HG03520 (cell line): ENCODE measurements around the gene TSHZ1.
"Not testable (repeated sequence)": the region's sequence is repeated elsewhere in the genome, so short reads cannot be mapped to it uniquely, and the experiment has no call there.

Experiments used
- ATAC-seq: cut with Tn5 transposase; IDR thresholded peaks from one replicate; pipeline ENCODE4 v1.9.1; 2021; ENCODE audit warnings: mild to moderate bottlenecking, moderate library complexity; ENCODE audit not compliant: unreplicated experiment

The TSHZ1 gene

DNA sequence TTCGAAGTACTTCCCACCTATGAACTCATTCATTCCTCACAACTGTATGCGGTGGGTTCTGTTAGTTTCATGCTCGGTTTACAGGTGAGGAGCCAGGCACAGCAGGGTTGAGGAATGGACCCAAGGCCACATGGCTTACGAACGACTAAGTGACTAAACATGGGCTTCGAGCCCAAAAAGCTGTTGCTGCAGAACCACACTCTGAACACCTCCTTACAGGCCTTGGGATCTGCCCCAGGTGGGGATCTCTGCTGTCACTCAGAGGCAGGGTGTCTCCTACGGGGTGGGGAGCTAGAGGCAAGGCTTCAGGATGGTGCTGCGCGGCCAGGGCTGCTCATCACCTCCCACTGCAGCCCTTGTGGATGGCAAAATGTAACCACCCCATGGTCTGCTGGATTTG is 80.9 kb downstream of the TSHZ1 start:
- ATAC-seq: no peak

DNA sequence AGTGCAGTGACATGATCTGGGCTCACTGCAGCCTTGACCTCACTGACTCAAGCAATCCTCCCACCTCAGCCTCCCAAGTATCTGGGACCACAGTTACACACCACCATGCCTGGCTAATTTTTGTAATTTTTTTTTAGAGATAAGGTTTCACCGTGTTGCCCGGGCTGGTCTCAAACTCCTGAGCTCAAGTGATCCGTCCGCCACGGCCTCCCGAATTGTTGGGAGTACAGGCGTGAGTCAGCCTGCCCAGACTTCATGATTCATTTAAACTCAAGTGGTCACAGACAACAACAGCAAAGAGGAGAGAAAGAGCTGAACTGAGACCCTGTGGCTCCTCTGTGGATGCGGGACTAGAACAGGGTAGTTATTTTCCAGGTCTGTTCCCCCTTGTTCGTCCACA is 83.0 kb downstream of the TSHZ1 start:
- no peak for ATAC-seq

DNA sequence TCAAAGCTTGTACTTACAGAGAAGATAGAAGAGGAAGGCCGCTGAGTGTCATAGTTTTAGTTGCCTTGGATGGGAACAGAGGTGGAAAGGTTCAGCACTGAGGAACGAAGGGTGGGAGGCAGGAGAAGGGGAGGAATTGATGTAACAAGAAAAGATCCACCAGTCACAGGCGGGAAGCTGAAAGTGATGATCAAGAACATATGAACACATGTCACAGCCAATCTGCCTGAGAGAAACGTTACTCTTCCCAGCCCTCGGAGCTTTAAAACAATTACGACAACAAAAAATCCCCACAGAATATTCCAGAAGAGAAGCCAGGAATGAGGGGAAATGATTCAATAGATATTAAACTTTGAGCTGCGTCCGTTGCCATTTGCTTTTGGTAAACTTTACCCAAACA is 87.1 kb downstream of the TSHZ1 start:
- no peak for ATAC-seq

DNA sequence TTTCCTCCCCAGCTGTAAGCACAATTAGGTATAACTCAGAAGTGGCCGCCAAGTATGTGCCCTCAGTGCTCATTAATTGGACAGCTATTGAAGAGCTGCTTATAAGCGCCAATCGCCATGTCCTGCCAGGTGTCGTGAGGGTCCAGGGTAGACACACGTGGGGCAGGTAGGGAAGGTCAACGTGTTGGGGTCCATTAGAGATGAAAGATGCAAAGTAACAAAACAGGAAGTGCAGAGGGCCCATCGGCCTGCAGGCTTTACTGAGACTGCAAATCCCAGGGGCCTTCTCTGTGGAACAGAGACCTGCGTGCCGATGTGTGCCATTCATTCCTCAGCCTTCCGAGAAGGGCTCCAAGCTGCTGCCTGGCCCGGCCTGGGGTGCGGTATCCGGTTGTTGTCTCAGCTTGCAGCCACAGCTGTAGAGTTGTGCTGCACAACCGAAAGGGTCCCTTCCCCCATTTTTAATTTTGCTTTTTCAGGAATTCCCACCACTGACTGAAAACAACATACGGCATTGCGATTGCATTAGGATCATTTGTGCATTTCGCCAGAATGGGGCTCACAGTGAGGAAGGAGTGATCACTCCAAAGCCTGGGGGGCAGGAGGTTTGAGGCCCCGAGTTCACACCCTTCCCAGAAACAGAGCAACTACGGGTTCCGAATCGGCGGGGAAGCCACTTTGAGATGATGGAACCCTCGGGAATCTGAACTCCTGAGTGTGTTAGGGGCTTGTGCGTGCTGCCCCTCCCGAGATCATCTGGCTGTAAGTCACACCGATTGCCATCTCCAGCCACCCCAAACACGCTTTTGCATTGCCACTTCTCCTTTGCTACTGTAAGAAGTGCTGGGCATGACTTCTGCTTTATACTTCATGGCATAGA is 94.3 kb downstream of the TSHZ1 start:
- ATAC-seq: no peak

DNA sequence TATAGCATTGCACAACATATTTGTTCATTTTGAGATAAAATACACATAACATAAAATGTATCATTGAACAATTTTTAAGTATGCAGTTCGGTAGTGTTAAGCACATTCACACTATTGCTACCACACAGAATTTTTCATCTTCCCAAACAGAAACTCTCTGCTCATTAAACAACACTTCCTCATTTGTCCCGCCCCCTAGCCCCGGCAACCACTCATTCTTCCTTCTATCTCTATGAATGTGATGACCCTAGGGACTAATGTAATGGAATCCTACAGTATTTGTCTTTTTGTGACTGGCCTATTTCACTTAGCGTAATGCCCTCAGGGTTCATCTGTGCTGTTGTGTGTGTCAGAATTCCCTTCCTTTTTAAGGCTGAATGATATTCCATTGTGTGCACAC is 95.4 kb downstream of the TSHZ1 start:
- no peak for ATAC-seq

DNA sequence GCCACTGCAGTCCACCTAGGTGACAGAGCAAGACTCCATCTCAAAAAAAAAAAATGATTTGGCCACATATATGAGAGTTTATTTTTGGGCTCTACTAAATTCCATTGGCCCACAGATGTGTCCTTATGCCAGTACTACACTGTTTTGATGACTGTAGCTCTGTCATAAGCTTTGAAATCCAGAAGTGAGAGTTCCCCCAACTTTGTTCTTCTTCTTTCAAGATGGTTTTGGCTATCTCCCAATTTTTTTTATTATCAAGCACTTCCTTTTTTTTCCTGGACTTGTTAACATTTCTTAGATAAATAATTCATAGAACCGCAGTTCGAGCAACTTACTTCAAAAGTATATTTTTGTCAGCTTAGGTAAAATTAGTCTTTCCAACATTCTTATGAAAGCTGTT is 96.9 kb downstream of the TSHZ1 start:
- no peak for ATAC-seq

DNA sequence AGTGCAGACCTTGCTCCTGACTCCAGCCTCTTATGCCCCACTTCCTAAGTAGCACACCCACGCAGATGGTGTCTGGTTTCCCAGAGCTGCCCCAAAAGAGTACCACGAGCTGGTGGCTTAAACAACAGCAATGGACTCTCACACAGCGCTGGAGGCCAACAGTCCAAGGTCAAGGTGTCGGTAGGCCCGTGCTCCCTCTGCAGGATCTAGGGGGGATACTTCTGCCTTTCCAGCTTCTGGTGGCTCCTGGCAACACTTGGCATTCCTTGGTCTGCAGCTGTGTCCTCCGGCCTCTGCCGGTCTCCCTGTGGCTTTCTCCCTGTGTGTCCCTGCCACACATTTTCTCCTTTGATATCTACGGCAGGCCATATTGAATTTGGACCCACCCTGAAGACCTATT is 99.0 kb downstream of the TSHZ1 start:
- ATAC-seq: no peak

DNA sequence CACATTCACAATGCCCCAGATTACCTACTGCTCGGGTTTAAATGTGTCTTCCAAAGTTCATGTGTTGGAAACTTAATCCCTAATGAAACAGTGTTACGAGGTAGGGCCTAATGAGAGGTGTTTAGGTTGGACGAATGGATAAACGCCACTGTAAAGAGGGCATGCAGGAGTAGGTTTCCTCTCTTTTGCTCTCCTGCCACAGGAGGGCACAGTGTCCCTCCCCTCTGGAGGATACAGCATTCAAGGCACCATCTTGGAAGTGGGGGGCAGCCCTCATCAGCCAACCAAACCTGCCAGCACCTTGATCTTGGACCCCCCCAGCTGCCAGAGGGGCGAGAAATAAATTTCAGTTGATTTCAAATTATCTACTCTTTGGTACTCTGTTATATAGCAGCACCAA is 103.5 kb downstream of the TSHZ1 start:
- ATAC-seq: no peak

DNA sequence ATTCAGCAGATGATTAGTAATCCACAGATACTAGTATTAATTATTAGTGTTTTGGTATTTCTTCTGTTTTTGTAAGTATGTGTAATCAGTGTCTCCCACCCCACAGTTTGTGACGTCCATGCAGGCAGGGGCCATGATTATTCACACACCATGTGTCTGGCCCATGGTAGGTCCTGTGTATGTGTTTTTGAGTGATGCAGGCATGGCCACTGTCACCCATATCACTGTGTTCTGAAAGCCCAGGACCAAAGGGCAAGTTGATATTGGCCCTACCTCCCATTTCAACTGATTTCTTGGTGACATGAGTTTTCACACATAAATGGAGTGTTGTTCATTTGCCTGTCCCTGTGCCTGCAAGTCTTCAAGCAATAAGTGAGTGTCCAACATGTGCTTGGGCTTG is 104.0 kb downstream of the TSHZ1 start:
- no peak for ATAC-seq

DNA sequence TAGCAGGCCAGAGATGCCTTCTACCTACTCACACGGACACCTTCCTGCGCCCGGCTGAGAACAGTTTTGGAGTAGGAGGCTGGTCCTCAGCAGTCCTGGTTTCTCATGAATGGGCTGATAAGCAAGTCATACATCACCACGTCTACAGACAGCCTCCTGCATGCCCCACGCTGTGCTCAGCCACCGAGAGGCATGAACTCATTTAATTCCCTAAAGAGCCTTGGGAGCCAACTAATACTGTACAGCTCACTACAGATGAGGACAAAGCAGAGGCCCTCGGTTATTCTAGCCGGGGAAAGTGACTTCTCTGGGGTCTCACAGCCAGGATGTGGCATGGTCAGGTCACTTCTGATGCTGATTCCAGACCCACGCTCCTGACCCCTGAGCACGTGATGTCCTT is 105.6 kb downstream of the TSHZ1 start:
- no peak for ATAC-seq

DNA sequence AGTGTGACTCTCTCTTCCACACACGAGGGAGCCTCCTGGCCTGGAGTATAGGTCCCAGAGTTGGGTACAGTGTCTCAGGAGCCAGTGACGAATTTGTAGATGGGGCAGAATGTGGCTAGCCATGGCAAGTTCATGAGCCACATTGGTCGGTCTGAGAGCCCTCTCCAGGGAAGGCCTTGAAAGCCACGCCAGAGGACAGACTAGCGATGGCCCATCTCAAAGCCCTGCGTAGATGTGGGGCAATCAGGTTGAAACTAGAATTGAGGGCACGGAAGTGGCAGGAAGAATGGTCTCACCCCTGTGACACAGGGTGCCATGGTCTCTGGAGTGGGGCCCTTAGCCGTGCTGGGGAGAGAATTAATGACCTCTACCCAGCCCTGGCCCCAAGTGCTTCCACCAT is 106.2 kb downstream of the TSHZ1 start:
- no peak for ATAC-seq

DNA sequence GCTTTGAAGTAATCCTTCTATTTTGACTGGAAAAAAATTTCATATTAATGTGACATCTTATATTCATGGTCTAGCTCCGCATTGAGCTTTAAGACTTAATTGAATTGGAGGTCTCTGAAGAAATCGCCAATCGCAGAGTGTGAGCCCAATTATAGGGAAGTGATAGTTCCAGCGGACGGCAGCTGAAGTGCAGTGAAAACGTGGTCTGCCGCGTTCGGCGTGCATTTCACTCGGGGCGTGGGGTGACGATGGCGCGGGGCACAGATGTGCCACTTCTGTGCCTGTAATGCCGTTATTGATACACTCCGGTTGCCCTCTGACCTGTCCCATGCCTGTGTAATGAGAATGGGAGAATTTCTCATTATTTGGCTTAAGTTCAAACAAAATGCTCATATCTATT is 106.7 kb downstream of the TSHZ1 start:
- ATAC-seq: no peak

DNA sequence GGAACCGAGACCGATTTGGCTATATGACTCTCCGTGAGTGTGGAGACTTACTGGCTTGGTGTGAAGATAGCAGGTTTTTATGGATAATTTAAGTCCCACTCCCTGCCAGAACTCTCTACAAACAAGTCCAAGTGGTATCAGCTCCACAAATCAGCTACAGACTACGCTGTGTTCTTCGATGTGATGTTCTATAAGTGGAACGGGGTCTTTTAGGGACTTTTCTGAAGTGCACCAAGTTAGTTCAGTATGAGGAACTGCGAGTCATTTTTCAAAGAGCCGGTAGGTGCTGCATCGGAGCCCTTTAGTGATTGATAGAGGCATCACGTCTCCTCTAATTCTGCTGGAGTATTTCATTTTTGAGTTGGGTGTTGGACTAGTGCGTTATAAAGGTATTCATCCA is 107.1 kb downstream of the TSHZ1 start:
- no peak for ATAC-seq

DNA sequence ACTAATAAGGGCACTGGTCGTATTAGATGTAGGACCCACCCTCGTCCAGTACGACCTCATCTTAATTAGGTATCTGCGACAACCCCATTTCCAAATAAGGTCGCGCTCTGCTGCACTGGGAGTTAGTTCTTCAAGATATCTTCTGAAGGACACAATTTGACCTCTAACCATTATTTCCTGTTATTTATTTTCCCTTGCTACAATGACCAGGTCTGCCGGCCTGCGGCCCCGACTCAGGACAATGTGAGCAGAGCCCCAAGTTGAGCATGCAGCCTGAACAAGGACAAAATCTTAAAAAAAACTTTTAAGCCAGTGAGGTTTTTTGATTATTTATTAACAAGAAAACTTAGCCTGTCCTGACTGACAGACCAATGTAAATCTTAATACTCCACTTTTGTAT is 109.3 kb downstream of the TSHZ1 start:
- no peak for ATAC-seq

DNA sequence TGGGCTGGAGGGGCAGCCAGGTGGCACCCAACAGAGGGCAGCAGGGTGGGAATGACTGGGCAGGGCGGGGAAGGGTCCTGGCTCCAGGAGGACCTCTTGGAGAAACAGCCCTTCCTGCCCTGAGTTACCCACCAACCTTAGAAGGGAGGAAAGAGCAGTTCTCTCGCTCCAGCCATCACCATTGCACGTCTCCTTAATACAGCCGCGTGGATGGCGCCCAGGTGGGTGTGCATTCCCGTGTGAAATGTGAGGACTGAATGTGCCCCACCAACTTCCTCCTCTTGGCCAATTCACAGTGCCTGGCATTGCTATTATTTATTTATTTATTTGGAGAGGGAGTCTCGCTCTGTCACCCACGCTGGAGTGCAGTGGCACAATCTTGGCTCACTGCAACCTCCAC is 109.9 kb downstream of the TSHZ1 start:
- no peak for ATAC-seq

DNA sequence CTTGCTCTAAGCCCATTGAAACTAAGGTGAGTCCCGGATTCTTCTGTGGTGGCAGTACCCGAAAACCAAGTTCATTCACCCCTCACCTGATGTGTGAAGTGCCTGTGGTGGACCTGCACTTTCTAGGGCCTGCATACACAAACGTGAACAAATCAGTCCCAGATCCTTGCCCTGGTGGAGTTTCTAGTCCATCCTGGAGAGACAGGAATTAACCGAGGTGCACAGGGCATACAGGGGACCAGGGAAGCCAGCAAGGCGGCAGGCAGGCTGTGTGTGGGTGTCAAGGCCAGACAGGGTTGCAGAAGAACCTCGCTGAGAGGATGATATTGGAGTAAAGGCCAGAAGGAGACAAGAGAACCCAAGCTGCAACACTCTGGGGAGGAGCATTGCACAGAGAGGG is 110.8 kb downstream of the TSHZ1 start:
- ATAC-seq: no peak

DNA sequence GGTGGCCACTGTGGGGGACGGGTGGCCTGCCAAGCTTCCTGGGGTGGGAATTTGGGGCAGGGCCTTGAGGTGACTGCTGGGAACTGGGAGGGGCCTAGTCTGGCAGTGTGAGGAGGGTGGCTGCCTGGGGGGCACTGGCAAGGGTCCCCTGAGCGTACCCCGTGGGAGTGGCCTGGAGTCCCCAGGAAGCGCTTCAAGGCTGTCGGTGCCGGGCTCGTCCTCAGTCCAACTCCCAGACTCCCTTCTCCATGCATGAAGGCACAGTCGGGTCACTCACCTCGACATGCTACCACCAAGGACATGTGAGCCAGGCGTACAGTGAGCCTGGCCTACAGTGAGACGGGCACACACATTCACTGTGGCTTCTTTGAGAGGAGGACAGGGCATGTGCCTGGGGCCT is 111.6 kb downstream of the TSHZ1 start:
- no peak for ATAC-seq

DNA sequence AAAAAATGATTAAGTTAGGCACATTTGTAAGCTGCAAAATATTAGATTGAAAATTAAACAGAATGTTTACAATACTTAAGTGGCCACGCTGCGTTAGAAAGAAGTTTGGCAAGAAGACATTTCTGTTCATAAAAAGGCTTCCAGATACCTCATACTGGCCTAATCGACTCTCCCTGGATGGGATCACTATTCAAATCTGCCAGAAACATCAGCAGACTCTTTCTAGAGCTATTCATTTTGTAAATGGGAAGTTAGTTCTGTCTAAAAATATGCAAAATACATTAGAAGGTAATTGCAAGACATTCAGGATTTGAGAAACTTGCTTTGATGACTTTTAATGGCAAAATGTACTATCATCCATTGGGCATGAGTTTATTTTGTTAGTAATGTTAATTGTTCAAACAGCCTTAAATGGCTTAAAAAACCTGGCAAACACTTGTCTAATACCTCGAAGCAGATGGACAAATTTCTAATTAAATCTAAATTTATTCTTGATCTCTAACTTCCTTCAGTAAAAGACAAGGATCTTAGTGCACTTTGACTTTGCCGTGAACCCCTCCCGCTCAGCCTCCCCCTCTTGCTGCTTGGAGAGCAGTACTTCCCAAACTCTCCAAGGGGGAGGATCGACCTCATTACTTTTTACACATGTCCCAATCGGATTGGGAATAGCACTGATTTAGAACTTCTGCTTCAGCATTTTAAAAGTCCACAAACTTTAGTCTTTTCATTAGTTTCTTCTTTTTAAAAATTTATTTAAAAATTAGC is 113.4 kb downstream of the TSHZ1 start:
- no peak for ATAC-seq

DNA sequence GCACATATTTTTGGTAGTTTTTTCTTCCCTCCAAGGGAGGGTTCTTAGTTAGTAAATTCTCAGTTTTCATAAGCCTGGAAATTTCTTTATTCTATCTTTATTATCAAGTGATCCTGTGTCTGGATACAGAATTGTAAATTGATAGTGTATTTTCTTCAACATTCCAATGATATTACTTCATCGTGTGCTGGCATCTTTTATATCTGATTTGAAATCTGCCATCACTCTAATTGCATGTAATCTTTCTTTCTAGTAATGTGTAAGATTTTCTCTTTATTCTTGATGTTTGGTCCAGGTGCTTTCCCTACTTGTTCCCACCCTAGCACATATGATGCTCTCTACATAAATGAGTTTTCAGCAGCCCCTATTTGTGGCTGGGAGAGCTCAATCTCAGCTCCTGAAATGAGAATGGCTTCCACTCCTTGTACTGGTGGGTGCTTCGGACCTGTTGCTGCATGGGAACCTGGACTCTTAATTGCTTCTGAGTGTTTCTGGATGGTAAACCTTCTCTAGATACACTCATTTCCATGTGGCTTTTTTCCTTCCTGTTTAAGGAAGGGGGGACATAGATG is 114.2 kb downstream of the TSHZ1 start:
- ATAC-seq: no peak

DNA sequence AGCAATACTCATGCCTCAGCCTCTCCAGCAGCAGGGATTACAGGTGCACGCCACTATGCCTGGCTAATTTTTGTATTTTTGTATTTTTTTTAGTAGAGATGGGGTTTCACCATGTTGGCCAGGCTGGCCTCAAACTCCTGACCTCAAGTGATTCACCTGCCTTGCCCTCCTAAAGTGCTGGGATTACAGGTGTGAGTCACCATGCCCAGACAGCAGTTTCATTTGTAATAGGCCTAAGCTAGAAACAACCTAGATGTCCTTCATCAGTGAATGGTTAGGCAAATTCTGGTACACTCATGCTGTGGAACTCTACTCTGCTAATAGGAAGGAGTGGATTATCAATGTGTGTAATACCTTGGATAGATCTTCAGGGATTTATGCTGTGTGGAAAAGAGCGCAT is 119.2 kb downstream of the TSHZ1 start:
- ATAC-seq: not testable (repeated sequence)

DNA sequence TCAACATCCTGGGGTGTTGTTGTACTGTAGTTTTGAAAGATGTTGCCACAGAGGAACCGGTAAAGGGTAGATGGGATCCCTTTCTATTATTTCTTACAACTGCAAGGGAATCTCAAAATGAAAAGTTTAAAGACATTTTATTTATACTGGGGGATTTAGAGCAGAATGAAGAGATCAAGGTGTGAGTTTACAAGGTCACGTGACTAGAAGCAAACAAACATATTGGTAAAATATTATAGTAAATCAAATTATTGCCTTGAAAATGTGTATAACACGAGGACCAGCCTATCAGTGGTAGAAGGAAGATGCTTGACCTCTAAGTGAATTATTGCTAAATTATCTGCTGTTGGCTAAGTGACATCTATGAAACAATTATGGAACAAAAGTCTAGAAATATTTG is 119.7 kb downstream of the TSHZ1 start:
- ATAC-seq: no peak

DNA sequence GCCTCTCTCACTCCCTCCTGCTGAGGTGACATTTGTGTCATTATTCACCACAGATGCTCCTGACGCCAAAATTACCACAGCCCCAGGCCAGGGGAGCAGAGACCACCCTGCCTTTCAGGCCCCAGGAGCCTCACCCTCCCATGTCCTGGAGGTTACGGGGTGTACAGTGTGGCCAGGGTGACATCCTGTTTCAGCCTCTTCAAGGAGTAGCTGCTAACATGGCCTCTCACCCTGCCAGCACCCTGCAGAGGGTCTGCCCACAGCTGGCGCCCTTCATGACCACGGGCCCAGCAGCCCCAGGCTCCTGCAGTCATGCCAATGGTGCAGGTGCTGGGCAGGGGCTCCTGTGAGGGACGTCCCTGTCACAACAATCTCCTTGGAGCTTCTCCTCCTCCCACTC is 124.3 kb downstream of the TSHZ1 start:
- ATAC-seq: no peak
